ENCODE measurements around the gene TOP1. TPM values are rescaled to one million over a fixed set of nuclear protein-coding genes. Genes with fewer than 3 reads are reported as not detected.
A peak's percentile ranks its signal among the peaks of the same experiment; 100 is the strongest.

Gene TOP1
- polyA plus RNA-seq, 1 experiment = 4.0 TPM

GRCh38 chr20:41173161-41173721 lies 144.6 kb downstream of the TOP1 start:
- ChIA-PET CTCF (interaction anchor here (0.6 to 9.7 kb wide), 38 partner anchors 9 to 312 kb away, joined by 3 to 149 read pairs (median 4); partner anchors contain the start of gene LPIN3), POLR2A (no interaction called here)
- TF ChIP-seq CTCF (IDR thresholded peaks at IDR 0.05; ENCODE audit: insufficient read depth, low read depth, low read length) = peak; percentile 98
- Histone ChIP-seq H3K27me3 (ENCODE audit: control insufficient read depth, insufficient read depth, low read length) (no peaks in the 10 kb centered on the region), H3K4me3 (ENCODE audit: low read depth, low read length) (no peak overlapping the region), H3K36me3 (ENCODE audit: control insufficient read depth, insufficient read depth, low read length) (peaks cover 29% of the 10 kb centered on the region)
- no peak for DNase-seq (ENCODE audit: low read depth)

DNA sequence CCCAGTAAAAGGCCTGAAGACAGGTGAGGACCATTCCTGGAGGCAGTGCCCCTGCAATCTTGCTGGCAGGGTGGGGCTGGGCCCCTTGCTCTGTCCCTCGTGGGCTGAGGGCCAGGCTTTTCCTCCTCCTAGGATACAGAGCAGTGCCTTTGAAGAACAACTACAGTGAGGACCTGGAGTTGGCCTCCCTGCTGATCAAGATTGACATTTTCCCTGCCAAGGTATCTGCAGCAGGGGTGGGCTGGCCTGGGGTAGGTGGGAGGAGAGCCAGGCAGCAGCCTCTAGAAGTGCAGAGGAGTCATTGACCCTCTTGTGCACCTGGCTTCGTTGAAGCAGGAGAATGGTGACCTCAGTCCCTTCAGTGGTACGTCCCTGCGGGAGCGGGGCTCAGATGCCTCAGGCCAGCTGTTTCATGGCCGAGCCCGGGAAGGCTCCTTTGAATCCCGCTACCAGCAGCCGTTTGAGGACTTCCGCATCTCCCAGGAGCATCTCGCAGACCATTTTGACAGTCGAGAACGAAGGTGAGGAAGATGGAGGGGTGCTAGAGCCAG lies 145.2 kb downstream of the TOP1 start:
- ChIA-PET POLR2A (no interaction called here), CTCF (interaction anchor here (0.6 to 9.7 kb wide), 21 partner anchors 9 to 324 kb away, joined by 3 to 149 read pairs (median 5); partner anchors contain the start of gene LPIN3)
- no peaks in the 10 kb centered on the region for H3K27me3 ChIP-seq (ENCODE audit: control insufficient read depth, insufficient read depth, low read length)
- H3K4me3 ChIP-seq (ENCODE audit: low read depth, low read length) = no peak overlapping the region
- peaks cover 24% of the 10 kb centered on the region for H3K36me3 ChIP-seq (ENCODE audit: control insufficient read depth, insufficient read depth, low read length)
- DNase-seq (ENCODE audit: low read depth) = no peak
- no peak for TF ChIP-seq CTCF (IDR thresholded peaks at IDR 0.05; ENCODE audit: insufficient read depth, low read depth, low read length)

Small RNA genes lying within 50 kb of the gene (small RNA-seq; reads per million reads assigned to genes)
- gene MIR6871 (ENCODE audit: insufficient read length, low read depth, low replicate concordance) = not detected
- gene RNU2-52P (ENCODE audit: insufficient read length, low read depth, low replicate concordance) = not detected

Other genes with a start within 250 kb of the TOP1 start
- gene PLCG1, start 108.7 kb downstream of the TOP1 start, polyA plus RNA-seq (2011; rRNA removed) = 29.7 and 46.5 TPM in 2 replicates

Data from BJ (cell line).